GM06990 (cell line): Measurements from ENCODE around the gene TPRA1.

Experiments used
- DNase-seq: peaks from one replicate; pipeline ENCODE4 v3.0.0-alpha.2; 2011; ENCODE audit not compliant: insufficient read length; ENCODE audit errors: extremely low read depth
- H3K27me3 ChIP-seq: replicated peaks from 2 replicates; pipeline ENCODE4 v1.6.0; 2011; ENCODE audit warnings: low read length; ENCODE audit not compliant: control insufficient read depth, insufficient read depth
- H3K36me3 ChIP-seq: 2 replicates; pipeline ENCODE4 v1.5.1; 2011; ENCODE audit warnings: low read length; ENCODE audit not compliant: control insufficient read depth, insufficient read depth
- H3K4me3 ChIP-seq: replicated peaks from 2 replicates; pipeline ENCODE4 v1.5.1; 2011; ENCODE audit warnings: low read depth, mild to moderate bottlenecking, control low read depth, low read length
- CTCF ChIP-seq: IDR thresholded peaks from 2 replicates; pipeline ENCODE4 v1.5.1; 2011; ENCODE audit warnings: low read length, control low read depth, mild to moderate bottlenecking, inconsistent platforms; ENCODE audit not compliant: insufficient read depth, poor library complexity, severe bottlenecking

The TPRA1 gene

DNA sequence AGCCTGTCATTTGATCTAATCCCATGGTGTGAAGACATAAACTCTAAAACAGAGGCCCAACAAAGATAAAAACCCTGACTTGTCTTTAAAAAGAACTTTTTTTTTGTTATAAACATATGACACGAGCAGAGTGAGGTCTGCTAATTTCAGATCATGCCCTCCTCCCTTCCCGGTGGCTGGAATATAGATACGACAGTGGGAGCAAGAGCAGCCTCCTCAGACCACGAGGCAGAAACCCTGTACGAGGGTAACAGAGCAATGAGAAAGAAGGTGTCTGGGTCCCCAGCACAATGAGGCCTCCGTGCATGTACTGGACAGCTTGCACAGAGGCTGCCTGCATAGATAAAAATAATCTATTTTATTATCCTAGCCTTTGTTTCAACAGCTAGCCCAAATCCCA, 5.8 kb downstream of the TPRA1 start:
- Histone ChIP-seq H3K4me3 (no peak overlapping the region), H3K27me3 (no peaks in the 10 kb centered on the region), H3K36me3 (peaks cover 14% of the 10 kb centered on the region)
- DNase-seq: no peak
- no peak for TF ChIP-seq CTCF

- DNase-seq: no peak
- peaks cover 24% of the 10 kb centered on the region for H3K36me3 ChIP-seq
- no peaks in the 10 kb centered on the region for H3K27me3 ChIP-seq
- H3K4me3 ChIP-seq: no peak overlapping the region
- TF ChIP-seq CTCF: no peak
Observed at GRCh38 chr3:127580327-127581060, 10.0 kb downstream of the TPRA1 start.

- no peak for TF ChIP-seq CTCF
- no peak for DNase-seq
- peaks cover 27% of the 10 kb centered on the region for H3K36me3 ChIP-seq
- H3K27me3 ChIP-seq: no peaks in the 10 kb centered on the region
- no peak overlapping the region for H3K4me3 ChIP-seq
Observed at GRCh38 chr3:127578802-127579201, 11.7 kb downstream of the TPRA1 start.

DNA sequence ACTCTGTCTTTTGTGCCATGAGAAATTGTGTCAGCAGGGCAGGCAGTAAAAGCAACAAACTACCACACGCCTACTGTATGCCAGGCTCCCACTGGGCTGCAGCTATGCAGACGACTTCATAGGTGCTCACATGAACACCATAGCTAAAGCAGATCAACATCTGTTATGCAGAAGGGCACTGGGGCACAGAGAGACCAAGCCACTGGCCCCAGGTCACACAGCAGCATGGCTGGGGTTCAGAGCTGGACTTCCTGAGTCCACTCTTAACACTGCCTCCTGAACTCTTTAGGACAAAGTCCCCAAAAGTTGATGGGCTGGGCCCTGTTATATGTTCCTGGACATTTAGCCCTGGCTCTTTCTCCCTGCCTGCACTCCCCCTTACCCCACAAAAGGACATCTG, 12.4 kb downstream of the TPRA1 start:
- no peak for TF ChIP-seq CTCF
- no peak for DNase-seq
- peaks cover 33% of the 10 kb centered on the region for H3K36me3 ChIP-seq
- no peaks in the 10 kb centered on the region for H3K27me3 ChIP-seq
- H3K4me3 ChIP-seq: no peak overlapping the region

- TF ChIP-seq CTCF: no peak
- Histone ChIP-seq H3K27me3 (no peaks in the 10 kb centered on the region), H3K4me3 (no peak overlapping the region), H3K36me3 (peaks cover 38% of the 10 kb centered on the region)
- no peak for DNase-seq
Observed at GRCh38 chr3:127577448-127577847, 13.1 kb downstream of the TPRA1 start.
